Heart left ventricle (tissue), 16 donors: Measurements from ENCODE around the gene STOML1. TPM values are rescaled to one million over a fixed set of nuclear protein-coding genes. Genes with fewer than 3 reads are reported as not detected.
A peak's percentile ranks its signal among the peaks of the same experiment; 100 is the strongest.

Experiments
- ATAC-seq, 4 donors: fragments of 200-7000 bp; cut with Tn5 transposase; one replicate each; pipeline ENCODE4 v1.9.1; 2020 to 2022; ENCODE audit warnings: moderate library complexity in 4 of 4, mild to moderate bottlenecking in 3 of 4, moderate number of reproducible peaks in 1 of 4
- DNase-seq, 5 donors: peaks; one replicate each; pipeline ENCODE4 v3.0.0-alpha.2; 2020
- H3K27ac ChIP-seq, 12 donors: fragments of 200-600 bp; sonication (generic) in 4 of 12; one replicate each; pipeline versions ENCODE4 v1.5.0 to v1.8.0; 2016 to 2022; ENCODE audit warnings: mild to moderate bottlenecking in 2 of 12
- H3K27me3 ChIP-seq, 9 donors: fragments of 200-600 bp; sonication (generic) in 2 of 9; one replicate each; pipeline versions ENCODE4 v1.5.1 to v1.8.0; 2016 to 2022; ENCODE audit warnings: mild to moderate bottlenecking in 3 of 9
- H3K36me3 ChIP-seq, 9 donors: fragments of 200-600 bp; sonication (generic) in 2 of 9; one replicate each; pipeline versions ENCODE4 v1.5.0 to v1.8.0; 2018 to 2022; ENCODE audit warnings: mild to moderate bottlenecking in 2 of 9
- H3K4me1 ChIP-seq, 12 donors: fragments of 200-600 bp; sonication (generic) in 4 of 12; one replicate each; pipeline versions ENCODE4 v1.5.0 to v1.8.0; 2016 to 2022; ENCODE audit warnings: mild to moderate bottlenecking in 3 of 12
- H3K4me3 ChIP-seq, 12 donors: fragments of 200-600 bp; sonication (generic) in 4 of 12; one replicate each; pipeline versions ENCODE4 v1.5.0 to v1.8.0; 2017 to 2022; ENCODE audit warnings: mild to moderate bottlenecking in 9 of 12, moderate library complexity in 4 of 12
- H3K9me3 ChIP-seq, 12 donors: fragments of 200-600 bp; sonication (generic) in 4 of 12; one replicate each; pipeline versions ENCODE4 v1.5.0 to v1.8.0; 2016 to 2022; ENCODE audit warnings: mild to moderate bottlenecking in 1 of 12
- POLR2A ChIP-seq, 2 donors: fragments of 450-650 bp; IDR thresholded peaks; one replicate each; pipeline ENCODE4 v1.6.1; 2017; ENCODE audit warnings: antibody characterized with exemption in 2 of 2, mild to moderate bottlenecking in 2 of 2, moderate library complexity in 2 of 2
- WGBS, 4 donors: extraction: QIAGEN DNeasy Blood & Tissue Kit in 2 of 4; methylation state at CpG; one replicate each; pipeline versions ENCODE4 v1.1.5 to v1.1.7; 2013 to 2018; 5-methylcytosine and 5-hydroxymethylcytosine counted together
- intact Hi-C, 10 donors: fragments of 100-400 bp; cut with DNase I; formaldehyde crosslinking; loops; one replicate each; pipeline versions ENCODE4 v1.11.1 to v1.14.2; 2022
- polyA plus RNA-seq, 2 donors: library from polyadenylated mRNA; stranded (reverse); fragments of 200-250 nt; gene quantifications; one replicate each; pipeline ENCODE4 v1.2.3, GENCODE V29; 2013
- total RNA-seq, 9 donors: library from RNA; depleted of rRNA in 2 of 9; stranded (reverse); fragments of >200 nt in 2 of 9; fragmentation: NEBNext Ultra II Directional in 3 of 9; extraction: Animal tissue kit (Norgen Biotek cat#: 25700) in 3 of 9; gene quantifications; one replicate each; pipeline versions ENCODE4 v1.1.0 to v1.2.4, GENCODE V29; 2016 to 2023
- TF ChIP-seq, protein P1 (sequence below), 12 donors: fragments of 200-600 bp; sonication (generic) in 4 of 12; IDR thresholded peaks; one replicate each; pipeline versions ENCODE4 v1.5.0 to v1.8.0; 2018 to 2022; ENCODE audit warnings: antibody characterized with exemption in 12 of 12, mild to moderate bottlenecking in 5 of 12
- donor health status: ischemic (EF 13 %, LVEDD 7.1; RV severe dilation, severe dysfunction).
- donor health status: healthy with polysubstance abuse.
- donor health status: DM: no; HTN: yes; CAD: no.
- donor health status: DM: no; HTN: no; CAD: no.
- donor health status: ischemic (EF 25% LVEDD 6.9; RV normal size, moderate dysfunction).
- donor health status: ischemic (EF 25% LVEDD 5.7; RV mildly dilated, moderate dysfunction).
- donor health status: healthy.
- donor health status: DM: yes; HTN: yes; CAD: no.
- donor health status: ischemic (EF 35%, LVEDD 5.7; RV mildly dilated, moderate dysfunction).
- donor health status: nonischemic (EF 11% LVEDD 7.7; RV severe dilation, severe dysfunction).
- donor health status: DM: yes; HTN: yes; CAD: no.
- donor health status: PGD.
- donor health status: ischemic (EF 29% LVEDD 5.4; RV normal size, mild dysfunction).
- donor health status: nonischemic (EF 23%, LVEDD 6.1; RV moderate dilation, normal function).

The STOML1 gene
- total and polyA plus RNA-seq, 11 donors, result 25.0 to 41.1 (median 27.7) TPM

DNA sequence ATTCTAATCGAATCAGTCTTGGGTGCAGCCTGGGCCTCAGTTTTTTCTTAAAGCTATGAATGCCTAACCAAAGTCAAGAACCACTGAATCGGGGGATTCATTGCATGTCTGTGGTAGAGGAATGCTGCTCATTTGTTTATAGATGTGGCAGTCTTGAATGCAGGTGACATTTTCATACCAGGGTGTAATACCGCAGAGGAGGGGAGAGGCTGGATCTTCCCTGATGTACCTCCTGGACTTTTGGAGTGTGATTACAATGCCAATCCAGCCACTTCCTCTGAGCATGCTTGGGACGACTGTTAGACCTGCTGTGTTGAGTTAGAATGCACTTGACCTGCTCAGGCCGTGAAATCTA lies 47.5 kb upstream of the STOML1 start:
- H3K4me1 ChIP-seq, result peaks cover 6 to 76% (median 45%) of the 10 kb centered on the region in 12 donors
- TF ChIP-seq, protein P1, sequence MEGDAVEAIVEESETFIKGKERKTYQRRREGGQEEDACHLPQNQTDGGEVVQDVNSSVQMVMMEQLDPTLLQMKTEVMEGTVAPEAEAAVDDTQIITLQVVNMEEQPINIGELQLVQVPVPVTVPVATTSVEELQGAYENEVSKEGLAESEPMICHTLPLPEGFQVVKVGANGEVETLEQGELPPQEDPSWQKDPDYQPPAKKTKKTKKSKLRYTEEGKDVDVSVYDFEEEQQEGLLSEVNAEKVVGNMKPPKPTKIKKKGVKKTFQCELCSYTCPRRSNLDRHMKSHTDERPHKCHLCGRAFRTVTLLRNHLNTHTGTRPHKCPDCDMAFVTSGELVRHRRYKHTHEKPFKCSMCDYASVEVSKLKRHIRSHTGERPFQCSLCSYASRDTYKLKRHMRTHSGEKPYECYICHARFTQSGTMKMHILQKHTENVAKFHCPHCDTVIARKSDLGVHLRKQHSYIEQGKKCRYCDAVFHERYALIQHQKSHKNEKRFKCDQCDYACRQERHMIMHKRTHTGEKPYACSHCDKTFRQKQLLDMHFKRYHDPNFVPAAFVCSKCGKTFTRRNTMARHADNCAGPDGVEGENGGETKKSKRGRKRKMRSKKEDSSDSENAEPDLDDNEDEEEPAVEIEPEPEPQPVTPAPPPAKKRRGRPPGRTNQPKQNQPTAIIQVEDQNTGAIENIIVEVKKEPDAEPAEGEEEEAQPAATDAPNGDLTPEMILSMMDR (IDR thresholded peaks at IDR 0.05), result no peak
- TF ChIP-seq POLR2A (IDR thresholded peaks at IDR 0.05), result no peak
- peak overlapping the region in 9 of 12 donors; percentile 41 to 86 (median 81) for H3K27ac ChIP-seq
- no peaks in the 10 kb centered on the region for H3K27me3 ChIP-seq
- no peak for DNase-seq
- H3K9me3 ChIP-seq, result no peaks in the 10 kb centered on the region
- WGBS, 4 donors, result 71 to 77% (median 72%) methylated on average over 5 of the region's 5 CpGs
- intact Hi-C loops, result loop anchor here in 8 of 10 donors (5.0 to 10.0 kb wide), 6 partner anchors 37 to 67 kb away; partner anchors contain the start of genes PML (in 1 of the 8) and STOML1 (in 1 of the 8)
- H3K4me3 ChIP-seq, result no peak overlapping the region
- peaks cover 0 to 69% (median 37%) of the 10 kb centered on the region in 9 donors for H3K36me3 ChIP-seq
- no peak for ATAC-seq

- H3K36me3 ChIP-seq, result peaks cover 0 to 69% (median 43%) of the 10 kb centered on the region in 9 donors
- no peaks in the 10 kb centered on the region for H3K27me3 ChIP-seq
- 62 to 74% (median 68%) methylated on average over 9 of the region's 9 CpGs for WGBS, 4 donors
- ATAC-seq, result peak in 1 of 4 donors; percentile 21
- no peak overlapping the region for H3K4me3 ChIP-seq
- peak in 1 of 5 donors; percentile 36 for DNase-seq
- peaks cover 3 to 70% (median 40%) of the 10 kb centered on the region in 12 donors for H3K4me1 ChIP-seq
- H3K27ac ChIP-seq, result peak overlapping the region in 8 of 12 donors; percentile 68 to 86 (median 81)
- TF ChIP-seq, protein P1 (IDR thresholded peaks at IDR 0.05), result no peak
- TF ChIP-seq POLR2A (IDR thresholded peaks at IDR 0.05), result no peak
- H3K9me3 ChIP-seq, result no peaks in the 10 kb centered on the region
- intact Hi-C loops, result loop anchor here in 4 of 10 donors (5.0 to 10.0 kb wide), 4 partner anchors 37 to 67 kb away; no protein-coding TSS in a partner anchor
Measured at GRCh38 chr15:74038707-74039655, 46.9 kb upstream of the STOML1 start.

DNA sequence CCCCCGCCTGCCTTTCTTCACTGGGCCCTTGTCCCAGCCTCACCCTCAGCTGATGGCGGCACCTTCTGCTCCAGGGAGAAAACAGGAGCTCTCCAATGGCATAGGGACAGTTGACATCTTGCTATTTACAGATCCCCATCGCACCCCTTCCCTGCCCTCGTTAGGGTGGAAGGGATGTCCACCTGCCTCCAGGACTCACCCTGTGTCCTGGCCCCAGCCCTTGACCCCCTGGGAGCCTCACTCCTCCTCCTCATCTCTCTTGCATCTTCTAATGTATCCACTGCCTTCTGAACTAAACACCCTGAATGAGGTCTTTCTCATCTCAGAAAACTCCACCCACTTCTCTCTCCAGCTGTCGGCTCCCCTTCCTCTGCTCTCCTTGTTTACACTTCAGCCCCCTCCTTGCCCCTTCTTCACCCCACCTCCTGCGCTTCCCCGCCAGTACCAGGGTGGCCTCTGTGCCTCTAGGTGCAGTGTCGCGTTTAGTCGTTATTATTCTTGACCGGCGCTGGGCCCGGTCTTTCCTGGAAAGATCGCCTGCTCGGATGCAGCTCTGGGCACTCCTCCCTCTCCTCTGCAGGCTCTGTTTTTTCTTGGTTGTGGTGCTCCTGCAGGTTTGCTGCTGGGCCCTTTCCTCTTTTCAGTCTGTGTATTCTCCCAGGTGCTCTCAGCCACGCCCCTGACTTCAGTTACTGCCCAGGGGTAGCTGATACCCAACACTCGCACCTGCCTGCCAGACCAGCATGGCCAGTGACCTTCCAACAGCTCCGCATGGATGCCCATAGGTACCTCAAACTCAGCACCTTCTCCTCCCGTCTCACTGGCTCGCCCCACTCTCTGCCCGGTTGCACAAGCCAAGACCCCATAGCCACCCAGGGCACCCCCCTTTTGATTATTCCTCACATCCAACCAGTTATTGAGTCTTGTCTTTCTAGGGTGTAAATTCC lies 45.3 kb upstream of the STOML1 start:
- no peak for ATAC-seq
- H3K27me3 ChIP-seq, result no peaks in the 10 kb centered on the region
- 83 to 86% (median 84%) methylated on average over 21 of the region's 21 CpGs for WGBS, 4 donors
- no peak for DNase-seq
- no peaks in the 10 kb centered on the region for H3K9me3 ChIP-seq
- TF ChIP-seq, protein P1 (IDR thresholded peaks at IDR 0.05), result peak in 1 of 12 donors; percentile 2
- TF ChIP-seq POLR2A (IDR thresholded peaks at IDR 0.05), result no peak
- H3K27ac ChIP-seq, result peak overlapping the region in 1 of 12 donors; percentile 19
- intact Hi-C loops, result loop anchor here in 6 of 10 donors (1.0 to 10.0 kb wide), 6 partner anchors 35 to 65 kb away; no protein-coding TSS in a partner anchor
- peaks cover 0 to 69% (median 48%) of the 10 kb centered on the region in 9 donors for H3K36me3 ChIP-seq
- H3K4me3 ChIP-seq, result no peak overlapping the region
- peaks cover 3 to 63% (median 37%) of the 10 kb centered on the region in 12 donors for H3K4me1 ChIP-seq
